Measurements from ENCODE around the gene EPS8.
"Not testable (repeated sequence)": the region's sequence is repeated elsewhere in the genome, so short reads cannot be mapped to it uniquely, and the experiment has no call there.

Gene EPS8

GRCh38 chr12:15756822-15757221, 32.4 kb downstream of the EPS8 start:
- H3K27ac ChIP-seq: no peak overlapping the region
- no peak for TF ChIP-seq CTCF (conservative IDR thresholded peaks at IDR 0.05)
- TF ChIP-seq ZFX (IDR thresholded peaks at IDR 0.05): no peak

- H3K27ac ChIP-seq: no peak overlapping the region
- TF ChIP-seq ZFX (IDR thresholded peaks at IDR 0.05) (no peak), CTCF (conservative IDR thresholded peaks at IDR 0.05) (no peak)
These were observed 35.0 kb downstream of the EPS8 start for GRCh38 chr12:15754233-15754632.

- TF ChIP-seq CTCF (conservative IDR thresholded peaks at IDR 0.05) (no peak), ZFX (IDR thresholded peaks at IDR 0.05) (no peak)
- H3K27ac ChIP-seq: no peak overlapping the region
These were observed 36.4 kb downstream of the EPS8 start for GRCh38 chr12:15752785-15753184.

- no peak for TF ChIP-seq CTCF (conservative IDR thresholded peaks at IDR 0.05)
- TF ChIP-seq ZFX (IDR thresholded peaks at IDR 0.05): no peak
- H3K27ac ChIP-seq: no peak overlapping the region
These were observed 37.4 kb downstream of the EPS8 start for GRCh38 chr12:15751741-15752140.

DNA sequence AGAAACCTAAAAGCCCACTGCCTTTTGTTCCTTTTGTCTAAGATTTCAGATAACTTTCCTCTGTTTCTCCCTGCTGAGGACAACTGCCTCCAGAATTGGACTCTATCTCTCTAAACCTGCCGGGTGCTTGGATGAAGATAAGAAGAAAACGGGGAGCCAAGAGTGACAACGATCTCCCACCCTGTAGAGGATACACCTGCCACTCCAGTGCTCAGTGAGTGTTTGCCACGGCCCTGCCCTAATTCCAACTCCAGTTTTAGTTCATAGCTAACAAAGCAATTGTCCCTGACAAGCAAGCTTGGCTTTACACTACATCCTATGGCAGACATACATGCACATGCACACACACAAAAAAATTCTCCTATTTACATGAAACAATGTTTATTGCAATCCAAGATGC, 39.3 kb downstream of the EPS8 start:
- no peak overlapping the region for H3K27ac ChIP-seq
- TF ChIP-seq CTCF (conservative IDR thresholded peaks at IDR 0.05) (no peak), ZFX (IDR thresholded peaks at IDR 0.05) (no peak)

GRCh38 chr12:15741870-15742269, 47.3 kb downstream of the EPS8 start:
- not testable (repeated sequence) for H3K27ac ChIP-seq

DNA sequence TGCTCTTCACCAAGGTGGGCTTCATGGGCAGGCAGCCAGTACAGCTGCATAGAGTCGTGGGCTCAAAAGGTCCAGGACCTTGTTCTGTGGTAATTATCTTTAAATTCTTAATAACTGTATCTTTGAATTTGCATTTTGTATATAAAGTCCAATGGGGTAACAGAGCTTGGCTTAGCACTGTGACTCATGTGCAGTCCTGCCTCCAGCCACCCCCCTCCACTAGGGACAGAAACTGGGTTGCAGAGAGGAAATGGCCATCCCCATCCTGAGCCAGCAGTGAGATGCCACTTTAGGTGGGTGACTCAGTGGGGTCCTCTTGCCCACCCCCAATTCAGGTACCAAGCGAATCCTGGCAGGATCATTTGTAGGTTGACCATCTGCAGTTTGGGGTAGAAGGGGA, 48.1 kb downstream of the EPS8 start:
- no peak overlapping the region for H3K27ac ChIP-seq
- TF ChIP-seq ZFX (IDR thresholded peaks at IDR 0.05): no peak
- TF ChIP-seq CTCF (conservative IDR thresholded peaks at IDR 0.05): no peak

DNA sequence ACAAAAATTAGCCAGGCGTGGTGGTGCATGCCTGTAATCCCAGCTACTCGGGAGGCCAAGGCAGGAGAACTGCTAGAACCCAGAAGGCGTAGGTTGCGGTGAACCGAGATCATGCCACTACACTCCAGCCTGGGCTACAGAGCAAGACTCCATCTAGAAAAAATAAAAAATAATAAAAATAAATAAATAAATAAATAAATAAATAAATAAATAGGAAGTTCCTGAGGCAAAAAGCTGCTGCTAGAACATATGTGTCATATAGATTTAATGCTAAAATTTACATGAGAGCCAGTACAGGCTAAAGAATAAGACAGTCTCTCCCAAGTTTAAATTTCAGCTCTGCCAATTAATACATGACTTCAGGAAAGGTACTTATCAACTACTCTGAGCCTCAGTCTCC, 48.8 kb downstream of the EPS8 start:
- not testable (repeated sequence) for H3K27ac ChIP-seq

Data from C4-2B (cell line).